Erythroblast (primary cell): Measurements from ENCODE around the gene TCF4.

Experiments
- GATA1 ChIP-seq: IDR thresholded peaks from 2 replicates; pipeline ENCODE4 v1.6.1; 2011; ENCODE audit warnings: low read depth, mild to moderate bottlenecking, control low read depth, low read length, moderate library complexity
- POLR2A ChIP-seq: IDR thresholded peaks from 2 replicates; pipeline ENCODE4 v1.6.1; 2011; ENCODE audit warnings: mild to moderate bottlenecking, low read length

- TF ChIP-seq POLR2A (no peak), GATA1 (no peak)
Measured at GRCh38 chr18:55387139-55387984, 200.6 kb downstream of the TCF4 start.
